Type B pancreatic cell (in vitro differentiated cells): ENCODE data around the gene PAPPA. TPM values are rescaled to one million over a fixed set of nuclear protein-coding genes. Genes with fewer than 3 reads are reported as not detected.

ENCODE experiments used
- DNase-seq: peaks from one replicate; pipeline ENCODE4 v3.0.0; 2021; ENCODE audit warnings: mixed read lengths; ENCODE audit not compliant: unreplicated experiment; ENCODE audit errors: extremely low spot score
- H3K27ac Mint-ChIP-seq: 2 replicates; pipeline ENCODE4 v1.8.0; 2021; ENCODE audit warnings: mild to moderate bottlenecking, mixed read lengths
- H3K27me3 Mint-ChIP-seq: 2 replicates; pipeline ENCODE4 v1.8.0; 2021; ENCODE audit warnings: mixed read lengths
- H3K36me3 Mint-ChIP-seq: 2 replicates; pipeline ENCODE4 v1.8.0; 2021; ENCODE audit warnings: mixed read lengths
- H3K4me1 Mint-ChIP-seq: one replicate; pipeline ENCODE4 v1.8.0; 2021; ENCODE audit warnings: mixed read lengths; ENCODE audit not compliant: unreplicated experiment
- H3K4me3 Mint-ChIP-seq: 2 replicates; pipeline ENCODE4 v1.8.0; 2021; ENCODE audit warnings: mild to moderate bottlenecking, mixed read lengths
- H3K9me3 Mint-ChIP-seq: 2 replicates; pipeline ENCODE4 v1.8.0; 2021; ENCODE audit warnings: mixed read lengths
- CTCF ChIP-seq: fragments of 200-600 bp; sonication (generic); conservative IDR thresholded peaks from 2 replicates; pipeline ENCODE4 v1.5.0; 2021; ENCODE audit warnings: antibody characterized with exemption, mild to moderate bottlenecking
- total RNA-seq: library from RNA; stranded (reverse); gene quantifications from 2 replicates; pipeline ENCODE4 v1.2.1, GENCODE V29; 2021; ENCODE audit warnings: low replicate concordance

PAPPA gene
- total RNA-seq, 1 donor from 2014 or later: 11.0 TPM

GRCh38 chr9:116236979-116237378 lies 83.4 kb downstream of the PAPPA start:
- no peaks in the 10 kb centered on the region for H3K9me3 Mint-ChIP-seq
- H3K4me1 Mint-ChIP-seq: peaks cover 9% of the 10 kb centered on the region
- TF ChIP-seq CTCF: no peak

GRCh38 chr9:116237456-116237855 lies 83.9 kb downstream of the PAPPA start:
- H3K27ac Mint-ChIP-seq: no peak overlapping the region
- no peak for DNase-seq
- H3K4me3 Mint-ChIP-seq: no peak overlapping the region
- H3K4me1 Mint-ChIP-seq: peaks cover 5% of the 10 kb centered on the region
- TF ChIP-seq CTCF: no peak
- peaks cover 5% of the 10 kb centered on the region for H3K36me3 Mint-ChIP-seq
- no peaks in the 10 kb centered on the region for H3K9me3 Mint-ChIP-seq
- H3K27me3 Mint-ChIP-seq: peaks cover 6% of the 10 kb centered on the region

More at GRCh38 chr9:116236979-116237378, 83.4 kb downstream of the PAPPA start:
- H3K27ac Mint-ChIP-seq: no peak overlapping the region
- H3K4me3 Mint-ChIP-seq: no peak overlapping the region
- peaks cover 8% of the 10 kb centered on the region for H3K36me3 Mint-ChIP-seq
- DNase-seq: no peak
- peaks cover 9% of the 10 kb centered on the region for H3K27me3 Mint-ChIP-seq

GRCh38 chr9:116238225-116238624 lies 84.6 kb downstream of the PAPPA start:
- Mint-ChIP-seq H3K4me3 (no peak overlapping the region), H3K36me3 (peaks cover 5% of the 10 kb centered on the region), H3K27ac (no peak overlapping the region), H3K9me3 (no peaks in the 10 kb centered on the region), H3K27me3 (peaks cover 4% of the 10 kb centered on the region), H3K4me1 (peaks cover 5% of the 10 kb centered on the region)
- no peak for DNase-seq
- TF ChIP-seq CTCF: no peak

GRCh38 chr9:116238776-116239340 lies 85.3 kb downstream of the PAPPA start:
- no peaks in the 10 kb centered on the region for H3K9me3 Mint-ChIP-seq
- H3K27me3 Mint-ChIP-seq: peaks cover 3% of the 10 kb centered on the region
- H3K4me1 Mint-ChIP-seq: peaks cover 5% of the 10 kb centered on the region
- no peak overlapping the region for H3K27ac Mint-ChIP-seq
- peaks cover 5% of the 10 kb centered on the region for H3K36me3 Mint-ChIP-seq
- no peak overlapping the region for H3K4me3 Mint-ChIP-seq
- DNase-seq: no peak
- TF ChIP-seq CTCF: no peak

GRCh38 chr9:116243708-116244107 lies 90.1 kb downstream of the PAPPA start:
- no peaks in the 10 kb centered on the region for H3K4me1 Mint-ChIP-seq
- TF ChIP-seq CTCF: no peak
- H3K27ac Mint-ChIP-seq: no peak overlapping the region
- H3K9me3 Mint-ChIP-seq: no peaks in the 10 kb centered on the region
- no peak for DNase-seq
- no peaks in the 10 kb centered on the region for H3K36me3 Mint-ChIP-seq
- H3K4me3 Mint-ChIP-seq: no peak overlapping the region
- peaks cover 2% of the 10 kb centered on the region for H3K27me3 Mint-ChIP-seq

- TF ChIP-seq CTCF: no peak
- H3K9me3 Mint-ChIP-seq: no peaks in the 10 kb centered on the region
- H3K4me1 Mint-ChIP-seq: peaks cover 13% of the 10 kb centered on the region
- DNase-seq: no peak
- H3K4me3 Mint-ChIP-seq: no peak overlapping the region
- no peaks in the 10 kb centered on the region for H3K36me3 Mint-ChIP-seq
- H3K27me3 Mint-ChIP-seq: peaks cover 7% of the 10 kb centered on the region
- no peak overlapping the region for H3K27ac Mint-ChIP-seq
These were observed 93.7 kb downstream of the PAPPA start for GRCh38 chr9:116247284-116247683.
